Measurements from ENCODE around the gene ITGB5. TPM values are rescaled to one million over a fixed set of nuclear protein-coding genes. Genes with fewer than 3 reads are reported as not detected.

ITGB5 gene
- total RNA-seq, 1 donor from 2014 or later, result 138 TPM

GRCh38 chr3:124823648-124824047 lies 63.5 kb downstream of the ITGB5 start:
- DNase-seq (ENCODE audit: low spot score) (no peak), ATAC-seq (no peak)
- intact Hi-C loops (cut with DNase I), result no loop called here

GRCh38 chr3:124823206-124823605 lies 64.0 kb downstream of the ITGB5 start:
- peak; percentile 17 for DNase-seq (ENCODE audit: low spot score)
- intact Hi-C loops (cut with DNase I), result no loop called here
- ATAC-seq, result no peak

- intact Hi-C loops (cut with DNase I), result no loop called here
Observed at GRCh38 chr3:124821356-124821755, 65.8 kb downstream of the ITGB5 start.

DNA sequence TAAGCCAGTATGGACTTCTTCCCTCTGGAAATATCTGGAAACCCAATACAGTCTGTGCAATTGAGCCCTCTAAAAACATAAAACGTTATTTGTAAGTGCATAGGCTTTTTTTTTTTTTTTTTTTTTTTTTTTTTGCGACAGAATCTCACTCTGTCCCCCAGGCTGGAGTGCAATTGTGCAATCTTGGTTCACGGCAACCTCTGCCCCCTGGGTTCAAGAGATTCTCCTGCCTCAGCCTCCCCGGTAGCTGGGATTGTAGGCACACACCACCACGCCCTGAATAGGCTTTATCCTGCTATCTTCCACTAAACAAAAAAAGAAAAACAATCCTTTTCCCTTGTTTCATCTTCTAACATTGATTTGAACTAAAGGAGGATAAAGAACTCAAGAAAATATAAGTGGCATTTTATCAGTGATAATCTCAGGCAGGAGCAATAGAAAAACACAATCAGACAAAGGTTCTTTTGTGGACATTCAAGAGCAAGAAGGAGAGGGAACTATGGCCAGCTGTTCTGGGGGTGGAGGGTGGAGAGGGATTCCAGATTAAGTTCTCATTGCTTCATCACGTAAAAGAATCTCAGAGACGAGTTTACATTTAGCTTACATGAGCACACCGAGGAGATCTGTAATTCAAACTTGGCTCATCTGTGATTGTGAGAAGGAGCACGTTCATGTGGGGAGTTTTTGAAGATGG lies 68.6 kb downstream of the ITGB5 start:
- intact Hi-C loops (cut with DNase I), result no loop called here
- DNase-seq (ENCODE audit: low spot score) (peak; percentile 15), ATAC-seq (peak; percentile 64)

More at GRCh38 chr3:124821356-124821755, 65.8 kb downstream of the ITGB5 start:
- DNase-seq (ENCODE audit: low spot score), result peak; percentile 23
- no peak for ATAC-seq

DNA sequence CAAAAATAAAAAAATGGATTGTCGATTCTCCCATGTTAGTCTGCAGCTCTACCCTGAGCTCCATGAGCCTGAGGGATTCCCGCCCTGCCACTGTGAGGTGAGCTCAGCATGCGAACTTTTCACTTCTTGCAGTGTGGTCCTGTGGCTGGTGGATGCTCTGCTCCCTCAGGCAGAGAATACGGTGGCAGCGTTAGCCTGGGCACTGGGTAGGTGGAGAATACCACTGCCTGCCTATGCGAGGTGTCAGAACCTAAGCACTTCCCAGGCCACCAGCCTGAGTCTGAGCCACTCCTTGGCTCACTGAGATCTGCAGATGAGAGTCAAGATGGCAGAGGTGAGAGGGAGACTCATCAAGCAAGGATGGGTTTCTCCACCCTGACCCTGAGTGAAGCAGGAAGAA lies 70.1 kb downstream of the ITGB5 start:
- DNase-seq (ENCODE audit: low spot score), result peak; percentile 42
- intact Hi-C loops (cut with DNase I), result loop anchor here (2.0 kb wide), 1 partner anchor 14 kb away; no protein-coding TSS in a partner anchor
- ATAC-seq, result no peak

DNA sequence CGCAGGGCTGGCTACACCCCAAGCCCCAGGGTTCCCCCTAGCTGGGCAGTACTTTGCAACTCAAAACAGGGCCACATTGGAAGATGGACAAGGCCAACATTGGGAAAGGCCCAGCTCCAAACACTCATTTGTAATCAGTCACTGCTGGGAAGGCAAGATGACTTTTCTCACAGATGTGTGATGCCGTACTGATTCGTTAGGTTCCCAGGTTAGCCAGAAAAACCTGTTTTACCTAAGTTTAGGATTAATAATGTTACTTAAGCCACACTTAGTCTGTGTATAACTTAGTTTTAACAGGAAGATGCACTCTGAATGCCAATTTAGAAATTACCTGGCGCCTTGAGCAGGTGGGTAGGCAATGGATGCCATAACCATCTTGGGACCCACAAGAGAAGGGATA lies 71.0 kb downstream of the ITGB5 start:
- intact Hi-C loops (cut with DNase I), result loop anchor here (2.0 kb wide), 1 partner anchor 13 kb away; no protein-coding TSS in a partner anchor
- ATAC-seq (no peak), DNase-seq (ENCODE audit: low spot score) (peak; percentile 38)

DNA sequence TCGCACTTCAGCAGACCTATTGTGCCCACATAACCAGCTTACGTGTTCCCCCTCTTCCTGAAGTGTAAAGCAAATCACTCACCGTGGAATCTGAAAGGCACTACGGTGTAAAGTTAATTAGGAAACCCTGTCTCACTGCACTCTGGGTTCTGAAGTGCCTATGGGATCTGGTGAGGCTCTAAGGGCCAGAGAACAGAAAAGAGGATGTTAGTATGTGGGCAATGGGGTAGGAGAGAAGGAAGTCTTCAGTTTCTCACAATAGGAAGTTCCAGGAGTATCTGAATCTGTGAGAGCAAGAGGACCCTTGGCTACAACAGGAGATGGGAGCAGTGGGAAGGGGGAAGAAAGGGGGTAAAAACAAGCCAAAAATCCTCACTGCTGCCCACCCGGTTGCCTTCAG lies 71.4 kb downstream of the ITGB5 start:
- ATAC-seq (no peak), DNase-seq (ENCODE audit: low spot score) (no peak)
- intact Hi-C loops (cut with DNase I), result loop anchor here (2.0 kb wide), 1 partner anchor 13 kb away; no protein-coding TSS in a partner anchor

- intact Hi-C loops (cut with DNase I), result no loop called here
- peak; percentile 28 for DNase-seq (ENCODE audit: low spot score)
- ATAC-seq, result no peak
Observed at GRCh38 chr3:124814620-124815421, 72.3 kb downstream of the ITGB5 start.

DNA sequence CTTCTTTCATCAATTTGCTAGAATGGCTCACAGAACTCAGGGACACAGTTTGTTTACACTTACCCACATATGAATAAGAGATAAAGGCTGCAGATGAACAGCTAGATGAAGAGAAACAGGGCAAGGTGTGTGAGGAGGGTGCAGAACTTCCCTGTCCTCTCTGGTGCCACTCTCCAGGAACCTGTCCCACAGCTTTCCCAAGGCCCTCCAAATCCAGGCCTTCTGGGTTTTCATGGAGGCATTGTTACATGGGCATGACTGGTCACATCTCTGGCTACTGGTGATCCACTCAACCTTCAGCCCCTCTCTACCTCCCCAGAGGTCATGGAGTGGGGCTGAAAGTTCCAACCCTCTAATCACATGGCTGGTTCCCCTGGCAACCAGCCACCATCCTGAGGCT lies 73.6 kb downstream of the ITGB5 start:
- DNase-seq (ENCODE audit: low spot score) (peak; percentile 32), ATAC-seq (no peak)
- intact Hi-C loops (cut with DNase I), result no loop called here

GRCh38 chr3:124812291-124813265 lies 74.6 kb downstream of the ITGB5 start:
- peak; percentile 61 for DNase-seq (ENCODE audit: low spot score)
- intact Hi-C loops (cut with DNase I), result no loop called here
- peak; percentile 86 for ATAC-seq

- DNase-seq (ENCODE audit: low spot score) (peak; percentile 45), ATAC-seq (peak; percentile 16)
- intact Hi-C loops (cut with DNase I), result no loop called here
Observed at GRCh38 chr3:124811436-124811835, 75.7 kb downstream of the ITGB5 start.

DNA sequence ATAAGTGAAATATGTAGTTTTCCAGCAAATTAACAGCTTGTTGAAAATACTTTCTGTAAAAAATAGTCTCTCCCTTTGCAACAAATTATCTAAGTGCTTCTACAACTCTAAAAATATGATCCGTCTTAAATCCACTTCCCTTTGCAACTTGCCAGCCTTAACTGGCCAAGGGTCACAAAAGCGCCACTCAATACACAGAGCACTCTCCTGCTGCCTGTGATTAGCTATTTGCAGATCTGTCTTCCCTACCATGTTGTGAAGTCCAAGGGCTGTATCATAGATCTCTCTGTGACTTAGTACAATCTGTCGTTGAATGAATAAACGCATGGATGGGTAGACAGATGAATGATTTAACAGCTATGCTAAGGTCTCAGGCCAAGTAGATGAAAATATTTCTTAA lies 76.2 kb downstream of the ITGB5 start:
- peak; percentile 18 for DNase-seq (ENCODE audit: low spot score)
- intact Hi-C loops (cut with DNase I), result no loop called here
- no peak for ATAC-seq

- ATAC-seq, result no peak
- intact Hi-C loops (cut with DNase I), result no loop called here
- DNase-seq (ENCODE audit: low spot score), result peak; percentile 2
Observed at GRCh38 chr3:124809039-124809438, 78.1 kb downstream of the ITGB5 start.

GRCh38 chr3:124805671-124806070 lies 81.5 kb downstream of the ITGB5 start:
- intact Hi-C loops (cut with DNase I), result no loop called here
- no peak for DNase-seq (ENCODE audit: low spot score)
- no peak for ATAC-seq

DNA sequence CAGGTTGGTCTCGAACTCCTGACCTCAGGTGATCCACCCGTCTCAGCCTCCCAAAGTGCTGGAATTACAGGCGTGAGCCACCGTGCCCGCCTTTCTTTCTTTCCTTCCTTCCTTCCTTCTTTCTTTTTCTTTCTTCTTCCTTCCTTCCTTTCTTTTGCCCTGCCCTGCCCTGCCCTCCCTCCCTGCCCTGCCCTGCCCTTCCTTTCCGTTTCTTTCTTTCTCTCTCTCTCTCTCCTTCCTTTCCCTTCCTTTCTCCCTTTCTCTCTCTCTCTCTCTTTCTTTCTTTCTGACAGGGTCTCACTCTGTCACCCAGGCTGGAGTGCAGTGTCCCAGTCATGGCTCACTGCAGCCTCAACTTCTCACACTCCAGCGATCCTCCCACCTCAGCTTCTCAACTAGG lies 82.3 kb downstream of the ITGB5 start:
- DNase-seq (ENCODE audit: low spot score), result no peak
- ATAC-seq, result no peak
- intact Hi-C loops (cut with DNase I), result no loop called here

DNA sequence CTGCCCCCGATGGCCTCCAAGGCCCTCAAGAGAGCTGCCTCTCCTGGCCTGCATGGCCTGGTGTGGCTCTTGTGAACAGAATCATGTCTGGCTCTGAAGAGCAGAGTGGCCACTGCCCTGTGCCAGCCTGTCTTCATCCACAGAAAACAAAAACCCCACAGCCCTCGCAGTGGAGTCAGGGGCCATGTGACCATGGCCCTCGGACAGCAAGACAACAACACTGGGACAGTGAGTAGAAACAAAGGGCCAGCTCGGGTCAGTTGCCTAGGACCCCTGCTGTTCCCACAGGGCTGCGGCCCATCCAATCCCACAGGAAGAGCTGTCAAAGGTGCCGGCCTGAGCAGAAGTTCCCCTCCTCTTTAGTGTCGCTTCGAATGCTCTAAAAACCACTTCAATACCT lies 84.5 kb downstream of the ITGB5 start:
- ATAC-seq (no peak), DNase-seq (ENCODE audit: low spot score) (no peak)
- intact Hi-C loops (cut with DNase I), result loop anchor here (2.0 kb wide), 1 partner anchor 14 kb away; no protein-coding TSS in a partner anchor

- DNase-seq (ENCODE audit: low spot score) (peak; percentile 43), ATAC-seq (no peak)
- intact Hi-C loops (cut with DNase I), result loop anchor here (2.0 kb wide), 1 partner anchor 15 kb away; no protein-coding TSS in a partner anchor
Observed at GRCh38 chr3:124802061-124802698, 85.0 kb downstream of the ITGB5 start.

GRCh38 chr3:124800511-124801258 lies 86.5 kb downstream of the ITGB5 start:
- ATAC-seq (peak; percentile 27), DNase-seq (ENCODE audit: low spot score) (no peak)
- intact Hi-C loops (cut with DNase I), result no loop called here

Data from sciatic nerve (tissue), 2 donors.